H1 (cell line): Measurements from ENCODE around the gene RNU6-8. TPM values are rescaled to one million over a fixed set of nuclear protein-coding genes. Genes with fewer than 3 reads are reported as not detected.

Source experiments
- CHD7 ChIP-seq: fragments of 300-600 bp; sonication (generic); IDR thresholded peaks from 2 replicates; pipeline ENCODE4 v1.7.1; 2012; ENCODE audit warnings: low read length, moderate library complexity, mild to moderate bottlenecking, inconsistent platforms; ENCODE audit not compliant: insufficient replicate concordance
- POLR2A ChIP-seq, 2 experiments: IDR thresholded peaks; 1 replicate in 1 of 2; 2 replicates in 1 of 2; pipeline ENCODE4 v1.6.1; 2011; ENCODE audit warnings: low read depth in 2 of 2, low read length in 2 of 2, mild to moderate bottlenecking in 2 of 2; ENCODE audit errors: control extremely low read depth in 1 of 2
- polyA plus RNA-seq, 7 experiments: library from polyadenylated mRNA; depleted of rRNA in 3 of 7; stranded (reverse) in 5 of 7; unstranded in 2 of 7; fragments of >200 nt in 5 of 7; fragments of 200-250 nt in 2 of 7; gene quantifications; 1 replicate in 5 of 7; 2 replicates in 1 of 7; 4 replicates in 1 of 7; pipeline versions ENCODE4 v1.2.1 to v1.2.3, GENCODE V29; 2011 to 2013; ENCODE audit warnings: missing spikeins in 2 of 7, mixed read lengths in 2 of 7
- total RNA-seq: library from RNA; stranded (reverse); fragmentation: NEBNext Ultra II Directional; extraction: Animal tissue kit (Norgen Biotek cat#: 25700); gene quantifications from 2 replicates; pipeline ENCODE4 v1.2.1, GENCODE V29; 2021

The RNU6-8 gene
- total and polyA plus RNA-seq, 2 of the 8 experiments (the other 6 are each of a cell fraction or from before 2014, with no cell fraction given) = not detected

- TF ChIP-seq CHD7 = no peak
- no peak for TF ChIP-seq POLR2A (IDR thresholded peaks at IDR 0.05; ENCODE audit: control extremely low read depth in 1 of 2, low read depth in 2 of 2, low read length in 2 of 2)
Observed at GRCh38 chr14:32201193-32201815, 1.8 kb downstream of the RNU6-8 start (continued).
